ENCODE results near the gene PCDHGB2.
A peak's percentile ranks its signal among the peaks of the same experiment; 100 is the strongest.

The PCDHGB2 gene

DNA sequence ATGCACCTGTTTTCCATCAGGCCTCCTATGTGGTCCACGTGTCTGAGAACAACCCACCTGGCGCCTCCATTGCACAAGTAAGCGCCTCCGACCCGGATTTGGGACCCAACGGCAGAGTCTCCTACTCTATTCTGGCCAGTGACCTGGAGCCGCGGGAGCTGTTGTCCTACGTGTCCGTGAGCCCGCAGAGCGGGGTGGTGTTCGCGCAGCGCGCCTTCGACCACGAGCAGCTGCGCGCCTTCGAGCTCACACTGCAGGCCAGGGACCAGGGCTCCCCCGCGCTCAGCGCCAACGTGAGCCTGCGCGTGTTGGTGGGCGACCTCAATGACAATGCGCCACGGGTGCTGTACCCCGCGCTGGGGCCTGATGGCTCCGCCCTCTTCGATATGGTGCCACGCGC, 8.2 kb upstream of the PCDHGB2 start:
- ChIA-PET CTCF (interaction anchor here (1.1 to 3.2 kb wide), 6 partner anchors 21 to 212 kb away, joined by 3 to 14 read pairs (median 6); partner anchors contain the start of genes PCDHGA1, PCDHGA10 and TAF7), POLR2A (no interaction called here)
- TF ChIP-seq, protein P1, sequence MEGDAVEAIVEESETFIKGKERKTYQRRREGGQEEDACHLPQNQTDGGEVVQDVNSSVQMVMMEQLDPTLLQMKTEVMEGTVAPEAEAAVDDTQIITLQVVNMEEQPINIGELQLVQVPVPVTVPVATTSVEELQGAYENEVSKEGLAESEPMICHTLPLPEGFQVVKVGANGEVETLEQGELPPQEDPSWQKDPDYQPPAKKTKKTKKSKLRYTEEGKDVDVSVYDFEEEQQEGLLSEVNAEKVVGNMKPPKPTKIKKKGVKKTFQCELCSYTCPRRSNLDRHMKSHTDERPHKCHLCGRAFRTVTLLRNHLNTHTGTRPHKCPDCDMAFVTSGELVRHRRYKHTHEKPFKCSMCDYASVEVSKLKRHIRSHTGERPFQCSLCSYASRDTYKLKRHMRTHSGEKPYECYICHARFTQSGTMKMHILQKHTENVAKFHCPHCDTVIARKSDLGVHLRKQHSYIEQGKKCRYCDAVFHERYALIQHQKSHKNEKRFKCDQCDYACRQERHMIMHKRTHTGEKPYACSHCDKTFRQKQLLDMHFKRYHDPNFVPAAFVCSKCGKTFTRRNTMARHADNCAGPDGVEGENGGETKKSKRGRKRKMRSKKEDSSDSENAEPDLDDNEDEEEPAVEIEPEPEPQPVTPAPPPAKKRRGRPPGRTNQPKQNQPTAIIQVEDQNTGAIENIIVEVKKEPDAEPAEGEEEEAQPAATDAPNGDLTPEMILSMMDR (IDR thresholded peaks at IDR 0.05; ENCODE audit: control extremely low read depth, extremely low read depth, low read depth, missing control alignments), result no peak
- no peak for DNase-seq (ENCODE audit: extremely low spot score)

DNA sequence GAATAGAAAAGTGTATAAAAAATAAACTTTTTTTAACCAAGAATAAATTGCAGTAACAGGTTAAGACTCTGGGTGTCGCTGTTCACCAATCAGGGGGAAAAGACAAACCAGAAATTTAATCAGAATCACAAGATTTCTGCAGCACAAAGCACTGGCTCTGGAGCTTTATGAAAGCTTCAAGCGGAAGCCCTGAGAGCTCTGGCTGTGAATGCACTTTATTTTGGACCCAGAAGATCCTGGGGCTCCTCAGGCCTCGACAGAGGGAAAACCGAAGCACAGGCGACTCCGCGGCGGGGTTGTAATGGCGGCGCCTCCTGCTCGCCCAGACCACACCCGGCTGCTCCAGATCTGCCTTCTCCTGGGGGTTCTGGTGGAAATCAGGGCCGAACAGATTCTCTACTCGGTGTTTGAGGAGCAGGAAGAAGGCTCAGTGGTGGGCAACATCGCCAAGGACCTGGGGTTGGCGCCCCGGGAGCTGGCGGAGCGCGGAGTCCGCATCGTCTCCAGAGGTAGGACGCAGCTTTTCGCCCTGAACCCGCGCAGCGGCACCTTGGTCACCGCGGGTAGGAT, 4.8 kb upstream of the PCDHGB2 start, which contains the start of gene PCDHGA4:
Gene PCDHGA4 (plus strand): TSS at position 122 of the 570 bp plus-strand sequence. CDS start 87 bp downstream, at position 209.
- POLR2A ChIA-PET, result no interaction called here
- TF ChIP-seq, protein P1 (IDR thresholded peaks at IDR 0.05; ENCODE audit: control extremely low read depth, extremely low read depth, low read depth, missing control alignments), result peak; percentile 44
- CTCF ChIA-PET, result interaction anchor here (0.9 to 2.5 kb wide), 10 partner anchors 9 to 209 kb away, joined by 3 to 12 read pairs (median 4); partner anchors contain the start of genes PCDHGA1, PCDHGA10, PCDHGA5 and PCDHGB3
- no peak for DNase-seq (ENCODE audit: extremely low spot score)

DNA sequence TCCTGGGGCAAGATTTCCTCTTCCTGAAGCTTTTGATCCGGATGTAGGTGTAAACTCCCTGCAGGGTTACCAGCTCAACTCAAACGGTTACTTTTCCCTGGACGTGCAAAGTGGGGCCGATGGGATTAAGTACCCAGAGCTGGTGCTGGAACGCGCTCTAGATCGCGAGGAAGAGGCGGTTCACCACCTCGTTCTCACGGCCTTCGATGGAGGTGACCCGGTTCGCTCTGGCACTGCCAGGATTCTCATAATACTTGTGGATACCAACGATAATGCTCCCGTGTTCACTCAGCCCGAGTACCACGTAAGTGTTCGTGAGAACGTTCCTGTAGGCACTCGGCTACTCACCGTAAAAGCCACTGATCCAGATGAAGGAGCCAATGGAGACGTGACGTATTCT, 4.2 kb upstream of the PCDHGB2 start:
- TF ChIP-seq, protein P1 (IDR thresholded peaks at IDR 0.05; ENCODE audit: control extremely low read depth, extremely low read depth, low read depth, missing control alignments), result no peak
- CTCF ChIA-PET, result interaction anchor here (0.9 to 2.5 kb wide), 11 partner anchors 9 to 208 kb away, joined by 3 to 12 read pairs (median 4); partner anchors contain the start of genes PCDHGA1, PCDHGA10, PCDHGA5 and PCDHGB3
- DNase-seq (ENCODE audit: extremely low spot score), result no peak
- POLR2A ChIA-PET, result no interaction called here

DNA sequence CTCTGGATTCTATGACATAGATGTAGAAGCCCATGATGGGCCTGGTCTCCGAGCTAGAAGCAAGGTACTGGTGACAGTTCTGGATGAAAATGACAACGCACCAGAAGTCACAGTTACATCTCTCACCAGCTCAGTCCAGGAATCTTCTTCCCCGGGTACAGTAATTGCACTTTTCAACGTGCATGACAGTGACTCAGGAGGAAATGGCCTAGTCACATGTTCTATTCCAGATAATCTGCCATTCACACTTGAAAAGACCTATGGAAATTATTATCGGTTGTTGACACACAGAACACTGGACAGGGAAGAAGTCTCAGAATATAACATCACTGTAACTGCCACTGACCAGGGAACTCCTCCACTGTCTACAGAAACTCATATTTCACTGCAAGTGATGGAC, 3.7 kb upstream of the PCDHGB2 start:
- TF ChIP-seq, protein P1 (IDR thresholded peaks at IDR 0.05; ENCODE audit: control extremely low read depth, extremely low read depth, low read depth, missing control alignments), result no peak
- POLR2A ChIA-PET, result no interaction called here
- DNase-seq (ENCODE audit: extremely low spot score), result no peak
- CTCF ChIA-PET, result interaction anchor here (0.9 to 2.5 kb wide), 7 partner anchors 8 to 208 kb away, joined by 3 to 10 read pairs (median 4); partner anchors contain the start of genes PCDHGA10 and PCDHGA5

DNA sequence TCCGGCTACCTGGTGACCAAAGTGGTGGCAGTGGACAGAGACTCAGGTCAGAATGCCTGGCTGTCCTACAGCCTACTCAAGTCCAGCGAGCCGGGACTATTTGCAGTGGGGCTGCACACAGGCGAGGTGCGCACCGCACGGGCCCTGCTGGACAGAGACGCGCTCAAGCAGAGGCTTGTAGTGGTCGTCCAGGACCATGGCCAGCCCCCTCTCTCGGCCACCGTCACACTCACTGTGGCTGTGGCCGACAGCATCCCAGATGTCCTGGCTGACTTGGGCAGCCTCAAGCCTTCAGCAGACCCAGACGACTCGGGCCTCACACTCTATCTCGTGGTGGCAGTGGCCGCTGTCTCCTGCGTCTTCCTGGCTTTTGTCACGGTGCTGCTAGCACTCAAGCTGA, 2.8 kb upstream of the PCDHGB2 start:
- ChIA-PET CTCF (interaction anchor here (2.9 kb wide), 1 partner anchor 201 kb away, joined by 9 read pairs; no protein-coding TSS in a partner anchor), POLR2A (no interaction called here)
- no peak for DNase-seq (ENCODE audit: extremely low spot score)
- TF ChIP-seq, protein P1 (IDR thresholded peaks at IDR 0.05; ENCODE audit: control extremely low read depth, extremely low read depth, low read depth, missing control alignments), result no peak

DNA sequence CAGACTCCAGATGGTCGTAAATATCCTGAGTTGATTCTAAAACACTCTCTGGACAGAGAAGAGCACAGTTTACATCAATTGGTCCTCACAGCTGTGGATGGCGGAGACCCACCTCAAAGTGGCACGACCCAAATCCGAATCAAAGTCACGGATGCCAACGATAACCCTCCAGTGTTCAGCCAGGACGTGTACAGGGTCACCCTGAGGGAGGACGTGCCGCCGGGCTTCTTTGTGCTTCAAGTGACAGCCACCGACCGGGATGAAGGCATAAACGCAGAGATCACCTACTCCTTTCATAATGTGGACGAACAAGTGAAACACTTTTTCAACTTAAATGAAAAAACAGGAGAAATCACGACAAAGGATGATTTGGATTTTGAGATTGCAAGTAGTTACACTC, 891 bp downstream of the PCDHGB2 start:
- POLR2A ChIA-PET, result no interaction called here
- CTCF ChIA-PET, result interaction anchor here (0.7 to 1.7 kb wide), 8 partner anchors 16 to 206 kb away, joined by 3 to 7 read pairs (median 4); partner anchors contain the start of genes PCDHGA10, PCDHGB6, PCDHGB7 and PCDHGC3
- TF ChIP-seq, protein P1 (IDR thresholded peaks at IDR 0.05; ENCODE audit: control extremely low read depth, extremely low read depth, low read depth, missing control alignments), result no peak

More for the DNA sequence above, 891 bp downstream of the PCDHGB2 start:
- no peak for DNase-seq (ENCODE audit: extremely low spot score)

All from GM10248 (cell line).